ENCODE measurements around the gene GHDC. TPM values are rescaled to one million over a fixed set of nuclear protein-coding genes. Genes with fewer than 3 reads are reported as not detected.

Gene GHDC
- total RNA-seq, 1 experiment from 2014 or later = 21.5 TPM

DNA sequence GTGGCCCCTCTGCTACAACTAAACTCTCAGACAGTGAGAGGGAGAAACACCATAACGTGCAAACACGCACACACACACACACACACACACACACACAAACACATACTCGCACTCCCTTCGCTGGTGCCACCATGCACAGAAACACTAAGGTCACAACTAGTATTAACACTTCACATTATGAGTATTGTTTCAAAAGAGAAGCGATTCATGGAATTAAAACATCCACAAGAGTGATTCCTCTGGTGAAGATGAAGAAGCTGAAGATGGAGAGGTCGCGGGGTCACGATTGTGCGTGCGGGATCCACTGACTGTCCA lies 7.1 kb upstream of the GHDC start:
- H3K36me3 ChIP-seq (ENCODE audit: low read depth) = no peaks in the 10 kb centered on the region
- CTCF ChIA-PET = interaction anchor here (0.7 kb wide), 1 partner anchor 255 kb away, joined by 3 read pairs; no protein-coding TSS in a partner anchor

DNA sequence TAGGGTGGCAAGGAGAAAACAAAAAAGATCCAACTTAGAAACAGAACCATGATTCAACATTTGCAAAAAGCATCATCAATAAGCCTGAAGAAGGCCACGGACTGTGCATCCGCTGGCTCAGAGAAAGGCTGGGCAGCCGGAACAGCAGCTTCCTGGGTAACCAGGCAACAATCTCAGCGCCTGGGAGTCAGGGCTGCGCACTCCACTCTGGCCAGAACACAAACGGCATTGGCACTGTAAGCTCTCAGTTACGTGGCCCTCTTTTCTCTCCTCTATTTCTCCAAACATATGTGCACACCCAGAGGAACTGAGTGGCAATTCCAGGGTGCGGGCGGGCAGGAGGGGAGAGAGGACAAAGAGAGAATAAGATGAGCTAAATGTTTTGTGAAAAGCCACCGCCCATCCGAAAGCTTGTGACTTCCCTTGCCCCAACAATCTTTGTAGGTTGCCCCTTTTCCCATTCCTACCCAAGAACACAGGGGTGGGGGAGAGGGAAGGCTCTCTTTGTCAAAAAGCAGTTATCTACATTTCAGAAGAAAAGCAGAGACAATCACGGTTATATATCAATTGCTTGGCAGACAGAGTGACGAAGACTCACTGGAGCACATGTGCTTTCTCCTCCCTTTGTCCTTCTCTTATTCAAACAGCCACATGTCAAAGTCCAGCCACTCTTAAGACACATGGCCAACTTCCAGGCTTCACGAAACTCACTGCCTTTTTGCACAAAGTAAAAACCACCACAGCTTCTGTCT lies 6.6 kb upstream of the GHDC start:
- Histone ChIP-seq H3K4me2 (no peak overlapping the region), H3K36me3 (ENCODE audit: low read depth) (no peaks in the 10 kb centered on the region), H3K9me3 (ENCODE audit: insufficient read depth, low read depth) (no peaks in the 10 kb centered on the region), H3K4me3 (no peak overlapping the region), H3K27ac (no peak overlapping the region), H3F3A (ENCODE audit: insufficient read depth, low read depth) (no peaks in the 10 kb centered on the region; the same call in 1 of the 2 replicates), H3K27me3 (ENCODE audit: insufficient read depth, low read depth) (no peaks in the 10 kb centered on the region), H3K79me2 (ENCODE audit: low read depth) (no peaks in the 10 kb centered on the region), H3K9me2 (ENCODE audit: insufficient read depth) (no peaks in the 10 kb centered on the region), H2AFZ (no peak overlapping the region), H3K4me1 (replicated peaks; ENCODE audit: insufficient read depth) (peaks cover under 1% of the 10 kb centered on the region; the same call in 1 of the 2 replicates), H4K20me1 (ENCODE audit: insufficient read depth) (no peaks in the 10 kb centered on the region)
- intact Hi-C loops (cut with micrococcal nuclease; ENCODE audit: unreplicated experiment) = no loop called here
- TF ChIP-seq EZH2 (IDR thresholded peaks at IDR 0.05; ENCODE audit: low read depth) = no peak
- TF ChIP-seq, protein P1, sequence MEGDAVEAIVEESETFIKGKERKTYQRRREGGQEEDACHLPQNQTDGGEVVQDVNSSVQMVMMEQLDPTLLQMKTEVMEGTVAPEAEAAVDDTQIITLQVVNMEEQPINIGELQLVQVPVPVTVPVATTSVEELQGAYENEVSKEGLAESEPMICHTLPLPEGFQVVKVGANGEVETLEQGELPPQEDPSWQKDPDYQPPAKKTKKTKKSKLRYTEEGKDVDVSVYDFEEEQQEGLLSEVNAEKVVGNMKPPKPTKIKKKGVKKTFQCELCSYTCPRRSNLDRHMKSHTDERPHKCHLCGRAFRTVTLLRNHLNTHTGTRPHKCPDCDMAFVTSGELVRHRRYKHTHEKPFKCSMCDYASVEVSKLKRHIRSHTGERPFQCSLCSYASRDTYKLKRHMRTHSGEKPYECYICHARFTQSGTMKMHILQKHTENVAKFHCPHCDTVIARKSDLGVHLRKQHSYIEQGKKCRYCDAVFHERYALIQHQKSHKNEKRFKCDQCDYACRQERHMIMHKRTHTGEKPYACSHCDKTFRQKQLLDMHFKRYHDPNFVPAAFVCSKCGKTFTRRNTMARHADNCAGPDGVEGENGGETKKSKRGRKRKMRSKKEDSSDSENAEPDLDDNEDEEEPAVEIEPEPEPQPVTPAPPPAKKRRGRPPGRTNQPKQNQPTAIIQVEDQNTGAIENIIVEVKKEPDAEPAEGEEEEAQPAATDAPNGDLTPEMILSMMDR (conservative IDR thresholded peaks at IDR 0.05) = no peak
- no TSS peak for BruUV-seq (replicated peaks)
- DNase-seq = no peak
- POLR2A ChIA-PET (ENCODE audit: unreplicated experiment) = no interaction called here
- CTCF ChIA-PET = interaction anchor here (0.5 to 0.7 kb wide), 2 partner anchors 13 to 238 kb away, joined by 3 to 5 read pairs; no protein-coding TSS in a partner anchor

More for the DNA sequence above, 7.1 kb upstream of the GHDC start:
- Histone ChIP-seq H3K9me2 (ENCODE audit: insufficient read depth) (no peaks in the 10 kb centered on the region), H3K4me3 (no peak overlapping the region), H2AFZ (no peak overlapping the region), H3K9me3 (ENCODE audit: insufficient read depth, low read depth) (no peaks in the 10 kb centered on the region), H3F3A (ENCODE audit: insufficient read depth, low read depth) (no peaks in the 10 kb centered on the region; the same call in 1 of the 2 replicates), H3K27me3 (ENCODE audit: insufficient read depth, low read depth) (no peaks in the 10 kb centered on the region), H3K4me1 (replicated peaks; ENCODE audit: insufficient read depth) (peaks cover 6% of the 10 kb centered on the region), H3K27ac (no peak overlapping the region), H3K79me2 (ENCODE audit: low read depth) (no peaks in the 10 kb centered on the region), H3K4me2 (no peak overlapping the region), H4K20me1 (ENCODE audit: insufficient read depth) (no peaks in the 10 kb centered on the region)
- POLR2A ChIA-PET (ENCODE audit: unreplicated experiment) = no interaction called here
- no TSS peak for BruUV-seq (replicated peaks)
- no peak for DNase-seq
- TF ChIP-seq, protein P1 (conservative IDR thresholded peaks at IDR 0.05) = no peak
- no peak for TF ChIP-seq EZH2 (IDR thresholded peaks at IDR 0.05; ENCODE audit: low read depth)
- intact Hi-C loops (cut with micrococcal nuclease; ENCODE audit: unreplicated experiment) = no loop called here

DNA sequence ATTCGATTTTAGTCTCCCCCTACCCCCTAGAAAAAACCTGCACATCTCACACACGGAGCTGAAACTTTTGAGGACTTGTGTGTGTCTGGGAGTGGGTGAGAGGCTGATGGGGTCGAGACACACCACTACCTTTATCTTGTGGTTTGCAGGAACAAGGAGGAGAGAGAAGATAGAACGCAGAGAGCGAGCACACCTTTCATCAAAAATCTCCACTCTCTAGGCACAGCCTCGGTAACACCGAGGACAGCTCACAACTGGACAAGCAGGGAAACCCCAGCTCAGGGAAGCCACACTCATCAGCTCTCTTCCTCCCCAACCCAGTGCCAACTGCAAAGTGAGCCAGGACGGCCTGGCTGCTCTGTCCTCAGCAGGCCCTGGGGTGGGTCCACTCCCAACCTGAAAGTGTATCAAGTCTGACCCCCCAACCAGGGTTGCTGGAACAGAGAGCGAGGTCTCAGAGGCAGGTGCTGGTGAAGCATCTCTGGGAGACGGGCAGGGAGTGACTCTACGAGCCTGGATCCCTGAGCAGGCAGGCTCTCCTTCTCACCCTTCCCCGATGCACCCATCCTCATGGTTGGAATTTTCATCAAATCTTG lies 5.2 kb upstream of the GHDC start:
- Histone ChIP-seq H3K9me2 (ENCODE audit: insufficient read depth) (no peaks in the 10 kb centered on the region), H2AFZ (no peak overlapping the region), H4K20me1 (ENCODE audit: insufficient read depth) (no peaks in the 10 kb centered on the region), H3K4me2 (no peak overlapping the region), H3K4me1 (replicated peaks; ENCODE audit: insufficient read depth) (no peaks in the 10 kb centered on the region), H3K36me3 (ENCODE audit: low read depth) (no peaks in the 10 kb centered on the region), H3K9me3 (ENCODE audit: insufficient read depth, low read depth) (no peaks in the 10 kb centered on the region), H3F3A (ENCODE audit: insufficient read depth, low read depth) (no peaks in the 10 kb centered on the region; the same call in 1 of the 2 replicates), H3K4me3 (no peak overlapping the region), H3K27ac (no peak overlapping the region), H3K79me2 (ENCODE audit: low read depth) (no peaks in the 10 kb centered on the region), H3K27me3 (ENCODE audit: insufficient read depth, low read depth) (no peaks in the 10 kb centered on the region)
- DNase-seq = no peak
- ChIA-PET POLR2A (ENCODE audit: unreplicated experiment) (no interaction called here), CTCF (no interaction called here)
- no TSS peak for BruUV-seq (replicated peaks)
- TF ChIP-seq, protein P1 (conservative IDR thresholded peaks at IDR 0.05) = no peak
- TF ChIP-seq EZH2 (IDR thresholded peaks at IDR 0.05; ENCODE audit: low read depth) = no peak
- intact Hi-C loops (cut with micrococcal nuclease; ENCODE audit: unreplicated experiment) = no loop called here
